ENCODE measurements around the gene FOXP1.

Gene FOXP1

GRCh38 chr3:71214016-71214415 lies 369.5 kb downstream of the FOXP1 start:
- DNase-seq: no peak
- Histone ChIP-seq H3K27ac (no peak overlapping the region), H3K27me3 (ENCODE audit: insufficient read depth, low read depth, severe bottlenecking) (no peaks in the 10 kb centered on the region), H3K4me3 (ENCODE audit: low read depth, low read length) (no peak overlapping the region), H3K36me3 (no peaks in the 10 kb centered on the region), H3K9me3 (ENCODE audit: severe bottlenecking) (no peaks in the 10 kb centered on the region)
- TF ChIP-seq CTCF (IDR thresholded peaks at IDR 0.05; ENCODE audit: low read depth, low read length): no peak

GRCh38 chr3:71211083-71211482 lies 372.4 kb downstream of the FOXP1 start:
- no peak overlapping the region for H3K4me3 ChIP-seq (ENCODE audit: low read depth, low read length)
- no peak for TF ChIP-seq CTCF (IDR thresholded peaks at IDR 0.05; ENCODE audit: low read depth, low read length)
- H3K27me3 ChIP-seq (ENCODE audit: insufficient read depth, low read depth, severe bottlenecking): no peaks in the 10 kb centered on the region
- no peaks in the 10 kb centered on the region for H3K9me3 ChIP-seq (ENCODE audit: severe bottlenecking)
- no peak overlapping the region for H3K27ac ChIP-seq
- H3K36me3 ChIP-seq: no peaks in the 10 kb centered on the region
- no peak for DNase-seq

- DNase-seq: no peak
- Histone ChIP-seq H3K27me3 (ENCODE audit: insufficient read depth, low read depth, severe bottlenecking) (no peaks in the 10 kb centered on the region), H3K27ac (no peak overlapping the region), H3K4me3 (ENCODE audit: low read depth, low read length) (no peak overlapping the region), H3K9me3 (ENCODE audit: severe bottlenecking) (no peaks in the 10 kb centered on the region), H3K36me3 (no peaks in the 10 kb centered on the region)
- no peak for TF ChIP-seq CTCF (IDR thresholded peaks at IDR 0.05; ENCODE audit: low read depth, low read length)
Measured at GRCh38 chr3:71210257-71211007, 373.1 kb downstream of the FOXP1 start.

- Histone ChIP-seq H3K9me3 (ENCODE audit: severe bottlenecking) (no peaks in the 10 kb centered on the region), H3K27ac (no peak overlapping the region), H3K4me3 (ENCODE audit: low read depth, low read length) (no peak overlapping the region), H3K27me3 (ENCODE audit: insufficient read depth, low read depth, severe bottlenecking) (no peaks in the 10 kb centered on the region), H3K36me3 (no peaks in the 10 kb centered on the region)
- TF ChIP-seq CTCF (IDR thresholded peaks at IDR 0.05; ENCODE audit: low read depth, low read length): no peak
- DNase-seq: no peak
Measured at GRCh38 chr3:71208211-71209095, 375.1 kb downstream of the FOXP1 start.

GRCh38 chr3:71207632-71208031 lies 375.9 kb downstream of the FOXP1 start:
- Histone ChIP-seq H3K4me3 (ENCODE audit: low read depth, low read length) (no peak overlapping the region), H3K36me3 (no peaks in the 10 kb centered on the region), H3K9me3 (ENCODE audit: severe bottlenecking) (no peaks in the 10 kb centered on the region), H3K27ac (no peak overlapping the region), H3K27me3 (ENCODE audit: insufficient read depth, low read depth, severe bottlenecking) (no peaks in the 10 kb centered on the region)
- no peak for DNase-seq
- no peak for TF ChIP-seq CTCF (IDR thresholded peaks at IDR 0.05; ENCODE audit: low read depth, low read length)

Data from WERI-Rb-1 (cell line).